Spleen (tissue), 7 donors: ENCODE results near the gene MEIKIN.

ENCODE experiments used
- CTCF ChIP-seq, 11 experiments: fragments of 200-600 bp in 7 of 11; fragments of 450-650 bp in 4 of 11; sonication (generic) in 4 of 11; IDR thresholded peaks in 8 of 11; conservative IDR thresholded peaks in 3 of 11; 1 replicate in 7 of 11; 2 replicates in 4 of 11; pipeline versions ENCODE4 v1.4.0 to v1.8.0; 2016 to 2021; ENCODE audit warnings: antibody characterized with exemption in 11 of 11, inconsistent platforms in 4 of 11, mild to moderate bottlenecking in 1 of 11
- POLR2A ChIP-seq, 3 donors: fragments of 450-650 bp; IDR thresholded peaks; one replicate each; pipeline ENCODE4 v1.5.1; 2017; ENCODE audit warnings: antibody characterized with exemption in 3 of 3, mild to moderate bottlenecking in 1 of 3
- POLR2AphosphoS5 ChIP-seq, 3 donors: sonication (generic); formaldehyde crosslinking; IDR thresholded peaks; one replicate each; pipeline ENCODE4 v1.5.1; 2017; ENCODE audit warnings: antibody characterized with exemption in 3 of 3
- donor health status: DM: no; HTN: no; CAD: no; lungs with moderate emphysema.
- donor health status: DM: no; HTN: no; CAD: no.
- donor health status: DM: no; HTN: no; CAD: no.

- TF ChIP-seq CTCF (IDR thresholded peaks at IDR 0.05 in 8 of 11, conservative IDR thresholded peaks at IDR 0.05 in 3 of 11) (no peak), POLR2A (IDR thresholded peaks at IDR 0.05) (no peak), POLR2AphosphoS5 (IDR thresholded peaks at IDR 0.05) (no peak)
Observed at GRCh38 chr5:131771692-131772091, 173.8 kb downstream of the MEIKIN start.
